Adrenal gland (tissue), 5 donors: ENCODE data around the gene TNS3.

Source experiments
- CTCF ChIP-seq, 6 experiments: fragments of 450-650 bp in 4 of 6; fragments of 200-600 bp in 2 of 6; sonication (generic) in 1 of 6; IDR thresholded peaks; 1 replicate in 5 of 6; 2 replicates in 1 of 6; pipeline versions ENCODE4 v1.5.1 to v1.8.0; 2016 to 2021; ENCODE audit warnings: antibody characterized with exemption in 6 of 6, mild to moderate bottlenecking in 2 of 6, moderate library complexity in 1 of 6
- POLR2A ChIP-seq, 2 donors: fragments of 450-650 bp; IDR thresholded peaks; one replicate each; pipeline ENCODE4 v1.6.1; 2017; ENCODE audit warnings: antibody characterized with exemption in 2 of 2, mild to moderate bottlenecking in 2 of 2, moderate library complexity in 1 of 2
- donor health status: DM: no; HTN: no; CAD: no.

GRCh38 chr7:47383696-47384445 is 198.0 kb downstream of the TNS3 start:
- TF ChIP-seq POLR2A (IDR thresholded peaks at IDR 0.05) (no peak), CTCF (IDR thresholded peaks at IDR 0.05) (no peak)
